GM12891 (cell line): Measurements from ENCODE around the gene PPDPF.

Experiments
- POLR2AphosphoS5 ChIP-seq: IDR thresholded peaks from 2 replicates; pipeline ENCODE4 v1.6.1; 2011; ENCODE audit warnings: low read depth, low read length, control low read depth
- POU2F2 ChIP-seq: IDR thresholded peaks from 2 replicates; pipeline ENCODE4 v1.6.1; 2011; ENCODE audit warnings: low read depth, mild to moderate bottlenecking, control low read depth, low read length, moderate library complexity
- TAF1 ChIP-seq: IDR thresholded peaks from 2 replicates; pipeline ENCODE4 v1.6.1; 2011; ENCODE audit warnings: low read depth, low read length, control low read depth

GRCh38 chr20:63492518-63492917 is 28.0 kb upstream of the PPDPF start:
- no peak for TF ChIP-seq POLR2AphosphoS5
- TF ChIP-seq POU2F2: no peak
- TF ChIP-seq TAF1: no peak
